GM19239 (cell line): ENCODE data around the gene LAMB3.

Experiments used
- DNase-seq: peaks from one replicate; pipeline ENCODE4 v3.0.0; 2011; ENCODE audit warnings: low spot score; ENCODE audit not compliant: insufficient read length
- FAIRE-seq: peaks from 2 replicates; lab custom pipeline; 2011; peaks lifted over from hg19 to GRCh38; lab: Jason Lieb, UNC

Gene LAMB3

GRCh38 chr1:209619696-209620486 is 32.3 kb downstream of the LAMB3 start:
- DNase-seq: no peak
- FAIRE-seq: no peak

- FAIRE-seq (no peak), DNase-seq (no peak)
These were observed 33.3 kb downstream of the LAMB3 start for GRCh38 chr1:209618756-209619420.

- FAIRE-seq: no peak
- no peak for DNase-seq
These were observed 33.9 kb downstream of the LAMB3 start for GRCh38 chr1:209618291-209618690.

GRCh38 chr1:209617755-209618154 is 34.5 kb downstream of the LAMB3 start:
- FAIRE-seq: no peak
- no peak for DNase-seq

GRCh38 chr1:209617047-209617673 is 35.1 kb downstream of the LAMB3 start:
- DNase-seq (no peak), FAIRE-seq (no peak)

GRCh38 chr1:209616366-209617046 is 35.7 kb downstream of the LAMB3 start:
- DNase-seq (no peak), FAIRE-seq (no peak)

GRCh38 chr1:209614906-209615305 is 37.3 kb downstream of the LAMB3 start:
- no peak for DNase-seq
- no peak for FAIRE-seq

GRCh38 chr1:209614151-209614420 is 38.1 kb downstream of the LAMB3 start:
- FAIRE-seq (no peak), DNase-seq (no peak)

GRCh38 chr1:209613400-209614150 is 38.6 kb downstream of the LAMB3 start:
- DNase-seq: no peak
- no peak for FAIRE-seq

GRCh38 chr1:209612646-209613399 is 39.4 kb downstream of the LAMB3 start:
- DNase-seq (no peak), FAIRE-seq (no peak)

- DNase-seq: no peak
- no peak for FAIRE-seq
These were observed 40.3 kb downstream of the LAMB3 start for GRCh38 chr1:209611771-209612570.

- FAIRE-seq: no peak
- no peak for DNase-seq
These were observed 41.7 kb downstream of the LAMB3 start for GRCh38 chr1:209610631-209610905.

GRCh38 chr1:209609791-209610630 is 42.2 kb downstream of the LAMB3 start:
- no peak for DNase-seq
- no peak for FAIRE-seq

- FAIRE-seq (no peak), DNase-seq (no peak)
These were observed 43.0 kb downstream of the LAMB3 start for GRCh38 chr1:209609041-209609790.

- DNase-seq (no peak), FAIRE-seq (no peak)
These were observed 44.4 kb downstream of the LAMB3 start for GRCh38 chr1:209607795-209608178.

GRCh38 chr1:209607102-209607794 is 45.0 kb downstream of the LAMB3 start:
- DNase-seq: no peak
- peak; percentile 26 for FAIRE-seq

GRCh38 chr1:209603877-209604276 is 48.3 kb downstream of the LAMB3 start:
- DNase-seq (no peak), FAIRE-seq (no peak)
